GM06990 (cell line): Measurements from ENCODE around the gene RBMS1.

Experiments
- DNase-seq: peaks from one replicate; pipeline ENCODE4 v3.0.0-alpha.2; 2011; ENCODE audit not compliant: insufficient read length; ENCODE audit errors: extremely low read depth
- H3K27me3 ChIP-seq: replicated peaks from 2 replicates; pipeline ENCODE4 v1.6.0; 2011; ENCODE audit warnings: low read length; ENCODE audit not compliant: control insufficient read depth, insufficient read depth
- H3K36me3 ChIP-seq: 2 replicates; pipeline ENCODE4 v1.5.1; 2011; ENCODE audit warnings: low read length; ENCODE audit not compliant: control insufficient read depth, insufficient read depth
- H3K4me3 ChIP-seq: replicated peaks from 2 replicates; pipeline ENCODE4 v1.5.1; 2011; ENCODE audit warnings: low read depth, mild to moderate bottlenecking, control low read depth, low read length
- TF ChIP-seq, protein P1 (sequence below): IDR thresholded peaks from 2 replicates; pipeline ENCODE4 v1.5.1; 2011; ENCODE audit warnings: low read length, control low read depth, mild to moderate bottlenecking, inconsistent platforms; ENCODE audit not compliant: insufficient read depth, poor library complexity, severe bottlenecking

The RBMS1 gene

DNA sequence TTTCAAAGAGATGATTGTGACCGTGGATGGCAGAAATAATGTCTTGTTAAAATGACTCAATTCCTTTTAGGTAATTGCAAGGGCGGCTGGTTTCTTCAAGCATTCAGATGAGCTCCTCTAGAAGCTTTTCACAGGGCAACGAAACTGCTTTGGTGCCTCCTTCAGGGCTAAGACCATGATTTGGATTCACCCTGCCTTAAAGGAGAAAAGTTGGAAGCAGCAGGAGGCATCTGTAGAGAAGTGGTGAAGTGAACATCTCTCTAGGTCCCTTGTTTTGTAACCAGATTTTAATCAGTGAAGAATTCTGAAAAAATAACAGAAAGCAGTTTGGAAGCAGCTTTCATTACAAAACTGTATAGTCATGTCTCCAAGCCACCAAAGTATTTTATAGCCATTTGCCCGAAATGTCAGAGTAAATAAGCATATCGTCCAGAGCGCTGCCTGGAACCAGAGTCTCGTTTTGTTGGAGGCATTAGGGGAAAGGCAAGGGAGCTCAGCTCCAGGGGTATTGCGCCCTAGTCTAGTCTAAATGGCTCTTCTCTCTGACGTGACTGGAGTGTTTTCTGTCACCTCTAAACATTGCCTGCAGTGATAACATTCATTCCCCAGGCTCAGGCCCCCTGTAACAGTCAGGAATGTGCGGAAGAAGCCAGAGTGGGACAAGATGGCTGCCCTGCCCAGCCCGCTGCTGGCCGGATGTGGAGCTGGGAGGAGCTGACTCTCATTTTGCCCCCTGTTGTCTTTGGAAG lies 235.7 kb downstream of the RBMS1 start:
- H3K36me3 ChIP-seq, result no peaks in the 10 kb centered on the region
- DNase-seq, result no peak
- peaks cover 1% of the 10 kb centered on the region; the same call in 1 of the 2 replicates for H3K27me3 ChIP-seq
- no peak overlapping the region for H3K4me3 ChIP-seq
- TF ChIP-seq, protein P1, sequence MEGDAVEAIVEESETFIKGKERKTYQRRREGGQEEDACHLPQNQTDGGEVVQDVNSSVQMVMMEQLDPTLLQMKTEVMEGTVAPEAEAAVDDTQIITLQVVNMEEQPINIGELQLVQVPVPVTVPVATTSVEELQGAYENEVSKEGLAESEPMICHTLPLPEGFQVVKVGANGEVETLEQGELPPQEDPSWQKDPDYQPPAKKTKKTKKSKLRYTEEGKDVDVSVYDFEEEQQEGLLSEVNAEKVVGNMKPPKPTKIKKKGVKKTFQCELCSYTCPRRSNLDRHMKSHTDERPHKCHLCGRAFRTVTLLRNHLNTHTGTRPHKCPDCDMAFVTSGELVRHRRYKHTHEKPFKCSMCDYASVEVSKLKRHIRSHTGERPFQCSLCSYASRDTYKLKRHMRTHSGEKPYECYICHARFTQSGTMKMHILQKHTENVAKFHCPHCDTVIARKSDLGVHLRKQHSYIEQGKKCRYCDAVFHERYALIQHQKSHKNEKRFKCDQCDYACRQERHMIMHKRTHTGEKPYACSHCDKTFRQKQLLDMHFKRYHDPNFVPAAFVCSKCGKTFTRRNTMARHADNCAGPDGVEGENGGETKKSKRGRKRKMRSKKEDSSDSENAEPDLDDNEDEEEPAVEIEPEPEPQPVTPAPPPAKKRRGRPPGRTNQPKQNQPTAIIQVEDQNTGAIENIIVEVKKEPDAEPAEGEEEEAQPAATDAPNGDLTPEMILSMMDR, result no peak

GRCh38 chr2:160257041-160257742 lies 236.4 kb downstream of the RBMS1 start:
- TF ChIP-seq, protein P1, result no peak
- DNase-seq, result no peak
- H3K36me3 ChIP-seq, result no peaks in the 10 kb centered on the region
- no peak overlapping the region for H3K4me3 ChIP-seq
- no peaks in the 10 kb centered on the region; the same call in 1 of the 2 replicates for H3K27me3 ChIP-seq

DNA sequence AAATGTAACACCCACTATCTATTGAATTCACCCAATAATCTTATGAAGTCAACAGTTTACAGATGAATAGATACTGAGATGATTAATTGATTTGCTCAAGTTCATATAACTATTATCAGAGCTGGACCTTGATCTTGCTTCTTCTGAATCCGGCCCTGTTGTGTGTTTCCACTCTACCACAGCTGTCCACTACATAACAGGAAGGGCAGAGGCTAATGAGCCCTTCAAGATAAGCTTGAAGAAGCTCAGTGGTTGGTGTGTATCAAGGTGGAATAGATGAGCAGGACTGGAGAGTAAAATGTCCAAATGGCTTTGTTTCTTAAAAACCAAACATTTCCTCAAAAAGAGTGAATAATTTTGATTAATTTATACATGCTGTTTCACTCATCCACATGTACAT lies 237.1 kb downstream of the RBMS1 start:
- no peaks in the 10 kb centered on the region for H3K36me3 ChIP-seq
- no peak overlapping the region for H3K4me3 ChIP-seq
- DNase-seq, result no peak
- TF ChIP-seq, protein P1, result no peak
- H3K27me3 ChIP-seq, result no peaks in the 10 kb centered on the region; the same call in 1 of the 2 replicates

- H3K4me3 ChIP-seq, result no peak overlapping the region
- DNase-seq, result no peak
- TF ChIP-seq, protein P1, result no peak
- H3K27me3 ChIP-seq, result no peaks in the 10 kb centered on the region; the same call in 1 of the 2 replicates
- H3K36me3 ChIP-seq, result no peaks in the 10 kb centered on the region
Measured at GRCh38 chr2:160255408-160255807, 238.2 kb downstream of the RBMS1 start.

DNA sequence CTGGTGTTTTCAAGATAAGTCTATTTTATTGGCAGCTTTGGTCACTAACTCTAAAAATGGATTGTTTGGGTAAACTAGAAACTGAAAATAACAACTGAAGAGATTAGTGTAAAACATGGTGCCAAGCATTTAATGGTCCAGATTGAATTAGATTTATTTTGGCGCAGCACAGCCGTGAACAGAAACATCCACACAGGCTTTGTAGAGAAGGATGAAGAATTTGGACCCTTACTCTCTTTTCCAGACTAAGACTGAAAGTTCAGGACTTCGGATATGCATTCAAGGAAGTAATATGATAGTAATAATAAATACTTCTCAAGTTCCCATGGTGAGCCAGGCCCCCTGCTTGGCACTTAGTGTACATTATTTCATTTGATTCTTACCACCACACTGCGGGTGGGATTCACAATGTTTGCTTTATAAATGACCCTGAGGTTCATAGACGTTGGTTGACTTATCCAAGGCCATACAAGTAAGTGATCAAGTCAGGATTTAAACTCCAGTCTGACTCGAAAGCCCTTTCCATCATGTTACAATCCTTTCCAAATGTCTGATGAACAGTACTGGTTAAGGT lies 239.3 kb downstream of the RBMS1 start:
- H3K27me3 ChIP-seq, result no peaks in the 10 kb centered on the region; the same call in 1 of the 2 replicates
- TF ChIP-seq, protein P1, result no peak
- no peaks in the 10 kb centered on the region for H3K36me3 ChIP-seq
- H3K4me3 ChIP-seq, result no peak overlapping the region
- DNase-seq, result no peak
